ENCODE results near the gene BTF3. TPM values are rescaled to one million over a fixed set of nuclear protein-coding genes. Genes with fewer than 3 reads are reported as not detected.

The BTF3 gene
- total RNA-seq, 1 experiment from 2014 or later = 861 TPM

DNA sequence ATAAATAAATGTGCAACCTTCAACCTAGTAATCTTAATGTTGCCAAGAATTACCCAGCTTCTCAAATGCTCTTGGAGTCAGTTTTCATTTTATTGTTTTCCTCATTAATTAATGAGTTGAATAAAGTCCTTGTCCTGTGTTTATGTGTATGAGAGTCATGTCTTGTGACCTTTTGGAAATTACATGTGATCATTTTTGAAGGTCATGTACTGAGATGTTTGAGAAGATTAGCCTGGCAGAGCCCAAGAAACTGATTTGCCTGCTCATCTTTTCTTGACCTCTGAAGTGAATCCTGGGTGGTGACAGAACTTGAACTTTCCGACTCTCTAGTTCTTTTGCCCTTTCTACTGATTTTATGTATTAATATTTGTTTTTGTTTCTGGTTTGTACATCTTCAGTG lies 51.8 kb downstream of the BTF3 start:
- Histone ChIP-seq H3K9me3 (ENCODE audit: control insufficient read depth, low read depth, low read length) (no peaks in the 10 kb centered on the region), H4K5ac (ENCODE audit: insufficient read length, low read depth, low read length) (no peak overlapping the region), H3K4ac (ENCODE audit: low read depth, low read length) (no peak overlapping the region), H2BK120ac (ENCODE audit: low read depth, low read length, poor library complexity, severe bottlenecking) (no peak overlapping the region), H3K79me2 (ENCODE audit: insufficient read depth, low read length) (no peaks in the 10 kb centered on the region), H4K91ac (ENCODE audit: insufficient read length, low read depth, low read length) (no peak overlapping the region), H2BK5ac (ENCODE audit: insufficient read length, low read length) (no peak overlapping the region), H3T11ph (ENCODE audit: low read length) (no peak overlapping the region), H2BK15ac (ENCODE audit: low read depth, low read length) (no peak overlapping the region), H3K23me2 (ENCODE audit: insufficient read length, low read depth, low read length, poor library complexity, severe bottlenecking) (no peaks in the 10 kb centered on the region), H4K20me1 (ENCODE audit: control insufficient read depth, insufficient read depth, insufficient read length) (no peaks in the 10 kb centered on the region), H2AFZ (ENCODE audit: low read length) (no peak overlapping the region), H3K23ac (ENCODE audit: insufficient read length, low read depth, low read length) (no peak overlapping the region), H3K27me3 (ENCODE audit: insufficient read depth, low read length) (no peaks in the 10 kb centered on the region), H3K4me2 (ENCODE audit: insufficient read depth, insufficient read length, low read length) (no peak overlapping the region), H4K8ac (replicated peaks; ENCODE audit: insufficient read length, low read depth, low read length) (no peak overlapping the region), H3K27ac (ENCODE audit: insufficient read length, low read depth, low read length) (no peak overlapping the region), H2BK12ac (ENCODE audit: insufficient read length, low read depth, low read length) (no peak overlapping the region), H3K4me1 (ENCODE audit: insufficient read depth, low read length) (no peaks in the 10 kb centered on the region), H3K9ac (ENCODE audit: extremely low read depth, insufficient read length, low read length) (no peak overlapping the region), H2AK5ac (ENCODE audit: insufficient read length, low read length) (no peak overlapping the region), H3K14ac (ENCODE audit: insufficient read depth, low read length) (no peak overlapping the region), H3K79me1 (ENCODE audit: insufficient read depth, low read depth, low read length, poor library complexity, severe bottlenecking) (no peaks in the 10 kb centered on the region), H3K56ac (ENCODE audit: insufficient read length, low read depth, low read length) (no peak overlapping the region), H3K18ac (ENCODE audit: insufficient read length, low read depth, low read length) (no peak overlapping the region), H2BK20ac (ENCODE audit: low read depth, low read length, poor library complexity, severe bottlenecking) (no peak overlapping the region)
- DNase-seq = no peak
- Mint-ChIP-seq H3K9me3 (no peaks in the 10 kb centered on the region), H3K36me3 (ENCODE audit: insufficient read depth in 1 of 3, low read depth in 3 of 3) (peaks cover 0 to 5% (median 5%) of the 10 kb centered on the region in 3 experiments; a peak in 4 of 7 replicates), H3K27me3 (ENCODE audit: low read depth) (no peaks in the 10 kb centered on the region), H3K4me3 (no peak overlapping the region), H3K4me1 (peaks cover 2 to 8% of the 10 kb centered on the region in 2 experiments; a peak in 3 of 4 replicates), H3K27ac (no peak overlapping the region)
- no CpG with 5 or more reads among the region's 1 CpG for WGBS (ENCODE audit: extremely low coverage, insufficient read length, low lambda C conversion rate)
- TF ChIP-seq, protein P1, sequence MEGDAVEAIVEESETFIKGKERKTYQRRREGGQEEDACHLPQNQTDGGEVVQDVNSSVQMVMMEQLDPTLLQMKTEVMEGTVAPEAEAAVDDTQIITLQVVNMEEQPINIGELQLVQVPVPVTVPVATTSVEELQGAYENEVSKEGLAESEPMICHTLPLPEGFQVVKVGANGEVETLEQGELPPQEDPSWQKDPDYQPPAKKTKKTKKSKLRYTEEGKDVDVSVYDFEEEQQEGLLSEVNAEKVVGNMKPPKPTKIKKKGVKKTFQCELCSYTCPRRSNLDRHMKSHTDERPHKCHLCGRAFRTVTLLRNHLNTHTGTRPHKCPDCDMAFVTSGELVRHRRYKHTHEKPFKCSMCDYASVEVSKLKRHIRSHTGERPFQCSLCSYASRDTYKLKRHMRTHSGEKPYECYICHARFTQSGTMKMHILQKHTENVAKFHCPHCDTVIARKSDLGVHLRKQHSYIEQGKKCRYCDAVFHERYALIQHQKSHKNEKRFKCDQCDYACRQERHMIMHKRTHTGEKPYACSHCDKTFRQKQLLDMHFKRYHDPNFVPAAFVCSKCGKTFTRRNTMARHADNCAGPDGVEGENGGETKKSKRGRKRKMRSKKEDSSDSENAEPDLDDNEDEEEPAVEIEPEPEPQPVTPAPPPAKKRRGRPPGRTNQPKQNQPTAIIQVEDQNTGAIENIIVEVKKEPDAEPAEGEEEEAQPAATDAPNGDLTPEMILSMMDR (conservative IDR thresholded peaks at IDR 0.05) = no peak

Data from H9 (cell line).